HPDE6-E6E7 (cell line): ENCODE data around the gene BARX1.
"Not testable (repeated sequence)": the region's sequence is repeated elsewhere in the genome, so short reads cannot be mapped to it uniquely, and the experiment has no call there.

Experiments
- DNase-seq: peaks from one replicate; pipeline ENCODE4 v3.0.0; 2011; ENCODE audit warnings: missing footprints; ENCODE audit errors: extremely low spot score

The BARX1 gene

DNA sequence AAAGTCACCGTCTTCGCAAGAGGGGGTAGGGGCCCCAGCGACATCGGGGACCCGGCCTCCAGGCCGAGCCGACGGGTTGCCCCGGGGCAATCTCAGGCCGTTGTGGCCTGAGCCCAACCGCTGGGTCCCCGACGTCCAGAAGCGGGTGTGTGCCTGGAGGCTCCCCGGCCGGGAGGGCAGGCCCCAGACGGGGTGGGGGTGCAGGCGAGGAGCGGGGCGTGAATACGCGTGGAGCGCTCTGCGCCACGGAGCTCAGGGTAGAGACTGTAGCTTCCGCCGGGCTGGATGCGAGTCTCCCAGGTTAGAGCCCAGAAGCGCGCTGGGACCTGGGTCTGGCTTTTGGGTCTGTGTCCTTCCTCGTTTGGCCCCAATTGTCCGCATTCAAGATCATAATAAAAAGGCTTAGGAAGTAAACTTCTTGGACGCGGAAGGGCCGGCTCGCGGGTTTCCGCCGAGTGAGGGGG lies 3.5 kb downstream of the BARX1 start:
- no peak for DNase-seq

DNA sequence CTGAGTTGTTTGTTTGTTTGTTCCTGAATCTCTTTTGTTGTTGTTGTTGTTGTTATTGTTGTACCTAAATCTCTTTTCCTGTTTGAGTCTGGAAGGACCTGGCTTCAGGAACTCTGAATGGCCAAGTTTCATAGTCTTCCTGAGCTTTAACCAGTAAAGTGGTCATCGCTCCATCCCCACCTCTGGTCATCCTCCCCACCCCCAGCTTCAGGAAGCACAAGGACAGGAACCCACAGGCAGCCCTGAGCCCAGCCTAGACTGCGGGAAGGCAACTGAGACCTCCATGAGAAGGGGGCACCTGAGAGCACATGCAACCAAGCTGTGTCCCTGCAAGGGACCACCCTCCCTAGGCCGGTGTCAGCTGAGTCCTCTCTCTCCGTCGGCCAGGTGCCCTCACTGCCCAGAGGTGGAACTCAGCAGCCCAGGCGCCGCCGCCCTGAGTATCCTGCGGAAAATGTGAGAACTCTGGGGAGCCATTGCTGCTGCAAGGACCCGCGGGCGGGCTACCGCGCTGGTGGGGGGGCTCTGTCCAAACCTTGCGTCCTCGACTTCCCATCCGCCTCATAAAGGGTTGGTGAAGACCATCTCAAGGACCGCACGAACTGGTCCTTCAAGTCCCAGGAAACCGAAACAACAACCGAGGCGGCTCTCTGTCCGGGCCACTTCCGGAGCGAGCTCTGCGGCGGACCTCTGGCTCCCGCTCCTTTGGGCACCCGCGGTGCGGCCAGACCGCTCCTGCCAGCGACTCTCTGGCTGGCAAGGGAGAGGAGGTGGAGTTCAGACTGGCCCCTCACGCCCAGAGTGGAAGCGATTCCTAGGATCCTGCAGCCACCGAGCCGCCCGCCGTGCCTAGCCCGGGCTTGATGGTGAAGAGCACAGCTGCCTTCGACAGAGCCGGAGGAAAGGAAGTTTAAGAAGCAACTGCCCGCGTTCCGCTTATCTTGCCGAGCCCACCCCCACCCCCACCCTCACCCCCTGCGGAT lies 4.2 kb downstream of the BARX1 start:
- DNase-seq, result no peak

DNA sequence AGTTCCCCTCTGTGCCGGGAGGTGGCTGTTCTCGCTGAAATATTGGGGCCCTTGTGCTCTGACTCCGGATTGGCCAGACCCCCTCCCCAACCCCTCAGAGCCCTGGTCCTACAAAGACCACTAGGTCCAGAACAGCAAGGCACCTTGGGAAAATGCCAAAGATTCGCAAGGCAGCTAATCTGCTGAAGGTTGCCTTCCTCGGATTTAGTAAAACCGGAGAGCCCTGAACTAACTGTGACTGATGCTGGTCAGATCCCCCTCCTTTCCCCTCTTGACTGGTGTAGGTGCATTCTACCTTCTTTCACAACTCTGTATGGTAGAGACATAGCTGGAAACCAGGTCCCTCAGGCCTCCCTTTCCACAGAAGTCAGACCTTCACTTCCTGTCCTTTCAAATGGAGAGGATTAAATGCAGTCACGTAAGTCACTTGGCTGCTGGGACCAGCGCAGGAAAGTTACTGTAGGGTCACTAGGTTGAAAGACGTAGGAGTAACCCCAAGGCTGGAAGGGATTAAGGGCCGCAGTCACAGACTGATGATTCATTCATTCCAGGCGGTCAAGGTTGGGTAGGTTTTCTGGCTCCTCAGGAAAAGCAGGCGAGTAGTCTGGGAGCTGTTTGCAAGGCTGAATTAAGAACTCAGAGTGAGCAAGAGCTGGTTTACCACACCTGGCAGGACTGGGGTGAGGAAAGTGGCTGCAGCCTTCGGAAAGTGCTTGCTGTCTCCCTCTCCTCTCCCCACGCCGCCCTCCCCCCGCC lies 5.3 kb downstream of the BARX1 start:
- no peak for DNase-seq

DNA sequence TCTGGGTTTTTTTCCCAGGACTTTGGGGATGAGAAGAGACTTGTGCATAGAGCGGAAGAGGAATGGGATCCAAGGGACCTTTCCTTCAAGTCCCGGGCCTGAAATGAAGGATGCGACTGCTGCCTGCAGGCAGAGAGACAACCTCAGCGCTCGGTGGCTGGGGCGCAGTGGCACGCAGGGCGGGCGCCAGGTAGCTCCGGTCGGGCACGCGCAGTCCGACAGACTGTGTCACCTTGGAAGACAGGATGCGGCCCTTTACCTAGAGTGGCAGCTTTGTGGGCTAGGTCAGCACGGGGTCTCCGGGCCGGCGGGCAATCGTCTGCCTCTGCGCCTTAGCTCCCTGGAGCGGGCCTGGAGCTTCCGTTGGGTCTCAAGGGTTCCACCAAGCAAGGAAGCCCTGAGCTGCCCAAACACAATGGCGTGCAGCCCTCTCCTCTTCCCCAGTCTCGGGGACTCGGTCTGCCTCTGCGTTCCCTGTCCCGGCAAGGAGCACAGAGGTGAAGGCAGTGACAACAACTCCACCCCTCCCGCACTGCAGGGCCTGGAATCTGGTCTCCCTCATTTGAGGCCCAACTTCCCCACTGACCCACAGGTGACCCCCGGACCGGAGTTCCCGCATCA lies 6.0 kb downstream of the BARX1 start:
- DNase-seq, result no peak

DNA sequence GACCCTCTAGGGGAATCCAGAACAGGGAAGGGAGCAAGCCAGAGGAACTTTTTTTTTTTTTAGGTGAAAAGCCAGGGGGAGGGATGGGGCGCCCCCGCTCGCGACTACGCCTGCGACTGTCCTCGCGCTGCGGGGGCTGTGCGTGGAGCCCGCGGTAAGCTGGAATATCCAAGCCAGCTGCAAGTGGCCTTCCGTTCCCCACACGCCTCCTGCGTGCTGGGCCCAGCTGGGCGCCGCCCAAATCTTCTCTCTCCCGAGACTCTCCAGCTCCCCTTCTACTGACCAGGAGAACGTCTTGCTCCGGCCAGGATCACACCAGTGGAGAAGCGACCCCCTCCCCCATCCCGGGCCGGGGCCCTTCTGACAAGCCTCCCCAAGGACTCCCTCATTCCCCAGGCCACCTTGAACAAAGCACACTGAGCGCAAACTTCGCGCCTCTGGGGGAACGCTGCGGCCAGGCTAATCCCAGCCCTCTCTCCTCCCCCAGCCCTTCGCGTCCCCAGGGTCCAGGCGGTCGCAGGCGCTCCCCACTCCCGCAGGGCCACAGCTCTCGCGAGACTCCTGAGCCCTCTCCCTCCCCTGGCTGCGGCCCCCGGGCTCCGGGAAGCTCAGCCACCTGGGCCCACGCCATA lies 6.6 kb downstream of the BARX1 start:
- no peak for DNase-seq

DNA sequence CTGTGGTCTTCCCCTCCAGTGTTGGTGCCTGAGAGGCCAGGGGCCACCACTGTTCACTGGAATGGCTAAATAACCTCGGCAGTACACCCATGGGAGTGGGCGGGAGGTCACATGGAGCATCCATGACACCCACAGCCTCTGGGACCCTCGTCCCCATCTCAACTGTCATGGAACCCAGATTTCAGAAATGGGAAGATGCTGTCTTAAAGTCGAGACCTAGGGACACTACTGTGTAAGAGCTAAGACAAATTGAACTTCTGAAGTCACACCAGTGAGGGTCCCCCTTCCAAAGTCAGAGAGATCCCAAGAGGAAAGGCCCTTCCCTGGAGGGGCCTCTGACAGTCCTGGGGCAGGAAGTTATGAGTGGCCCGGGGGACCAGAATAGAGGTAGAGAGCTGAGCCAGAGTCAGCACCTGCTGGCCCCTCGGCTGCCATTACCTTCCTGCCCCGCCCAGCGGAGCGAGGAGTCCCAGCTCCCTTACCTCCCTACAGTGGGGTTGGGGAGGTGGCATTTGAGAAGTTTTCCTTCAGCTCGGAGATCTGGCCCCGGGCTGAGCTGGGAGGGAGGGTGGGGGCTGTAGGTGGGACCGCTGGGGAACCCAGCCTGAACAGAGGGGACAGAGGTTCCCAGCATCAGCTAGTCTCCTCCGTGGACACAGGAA lies 7.6 kb downstream of the BARX1 start:
- no peak for DNase-seq

DNA sequence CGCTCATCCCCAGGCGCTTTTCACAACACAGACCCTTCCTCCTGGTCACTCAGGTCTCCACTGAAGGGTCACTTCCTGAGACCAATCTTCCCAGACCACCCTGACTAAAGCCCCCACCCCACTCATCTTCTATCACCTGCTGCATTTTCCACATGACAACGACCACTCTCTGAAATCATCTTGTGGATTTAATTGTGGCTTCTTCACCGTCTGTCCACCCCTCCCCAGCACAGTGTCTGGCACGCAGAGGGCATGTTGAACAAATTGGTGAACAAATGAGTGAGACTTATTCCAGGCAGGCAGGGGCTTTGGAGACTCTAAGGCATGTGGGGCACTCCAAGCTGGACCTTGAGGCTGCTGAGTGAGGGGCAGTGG lies 8.8 kb downstream of the BARX1 start:
- DNase-seq, result no peak

DNA sequence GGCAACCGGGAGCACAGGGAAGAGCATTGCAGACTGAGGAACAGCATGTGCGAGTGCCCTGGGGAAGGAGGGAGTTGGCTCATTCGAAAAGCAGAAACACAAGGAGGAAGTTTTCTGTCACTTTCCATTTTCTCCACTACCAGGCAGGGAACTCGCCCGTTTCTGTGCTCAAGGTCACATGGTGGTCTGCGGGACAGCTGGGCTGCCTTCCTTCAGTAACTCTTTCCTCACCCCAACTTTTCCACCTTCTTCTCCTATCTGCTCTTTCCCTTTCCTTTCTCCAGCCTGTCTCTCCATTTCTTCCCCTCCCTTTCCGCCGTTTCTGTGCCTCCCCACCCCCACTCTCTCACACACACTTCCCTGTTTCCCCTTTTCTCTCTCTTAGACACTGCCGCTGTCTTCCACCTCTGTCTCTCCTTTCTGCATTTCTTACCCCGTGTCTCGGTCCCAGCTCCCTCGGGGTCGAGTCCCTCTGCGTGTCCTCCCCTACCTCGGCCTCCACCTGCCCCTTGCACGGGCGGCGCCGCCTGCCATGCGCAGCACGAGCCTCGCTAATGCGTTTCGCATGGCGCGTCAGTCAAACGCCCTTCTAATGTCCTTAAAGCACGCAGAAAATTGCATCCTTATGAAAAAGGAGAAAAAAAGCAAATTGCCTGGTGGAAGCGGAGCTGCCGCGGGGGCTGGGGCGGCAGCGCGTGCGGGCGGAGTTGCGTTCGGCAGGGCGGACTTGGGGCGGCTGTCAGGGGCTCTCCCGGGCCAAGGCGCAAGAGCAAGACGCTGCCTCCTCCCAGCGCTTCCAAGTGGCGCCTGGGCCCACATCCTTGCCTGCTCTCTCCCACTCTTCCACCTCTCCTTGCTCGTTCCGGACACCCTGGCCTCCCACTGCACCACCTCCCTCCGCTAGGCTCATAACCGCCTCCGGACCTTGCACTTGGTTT lies 9.5 kb downstream of the BARX1 start:
- DNase-seq, result no peak

DNA sequence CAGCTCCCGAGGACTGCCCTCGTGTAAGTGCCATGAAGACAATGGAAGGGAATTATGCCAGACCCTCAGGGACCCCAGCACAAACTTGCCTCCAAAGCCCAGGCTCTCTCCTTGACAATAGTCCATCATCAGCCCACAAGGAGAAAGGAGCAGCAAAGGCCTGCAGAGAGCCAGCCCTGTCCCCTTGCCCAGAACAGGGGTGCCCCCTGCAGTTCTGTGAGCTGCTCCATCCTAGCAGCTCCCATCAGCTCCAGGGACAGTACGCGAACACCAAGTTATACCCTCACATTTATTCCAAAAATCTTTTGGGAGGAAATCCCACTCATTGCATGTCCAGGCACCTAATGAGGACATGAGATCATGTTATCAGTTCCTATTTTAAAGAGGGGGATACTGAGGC lies 11.1 kb downstream of the BARX1 start:
- no peak for DNase-seq

DNA sequence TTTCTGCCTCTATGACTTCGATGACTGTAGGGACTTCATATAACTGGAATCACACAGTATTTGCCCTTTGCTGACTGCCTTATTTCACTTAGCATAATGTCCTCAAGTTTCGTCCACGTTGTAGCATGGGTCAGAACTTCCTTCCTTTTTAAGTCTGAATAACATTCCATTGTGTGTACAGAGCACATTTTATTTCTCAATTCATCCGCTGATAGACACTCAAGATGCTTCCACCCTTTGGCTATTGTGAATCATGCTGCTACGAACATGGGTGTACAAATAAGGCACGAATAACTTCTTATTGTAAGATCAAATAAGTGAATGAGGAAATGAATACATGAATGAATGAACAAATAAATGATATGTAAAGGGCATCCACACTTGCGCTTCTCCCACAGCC lies 13.0 kb downstream of the BARX1 start:
- DNase-seq, result no peak

DNA sequence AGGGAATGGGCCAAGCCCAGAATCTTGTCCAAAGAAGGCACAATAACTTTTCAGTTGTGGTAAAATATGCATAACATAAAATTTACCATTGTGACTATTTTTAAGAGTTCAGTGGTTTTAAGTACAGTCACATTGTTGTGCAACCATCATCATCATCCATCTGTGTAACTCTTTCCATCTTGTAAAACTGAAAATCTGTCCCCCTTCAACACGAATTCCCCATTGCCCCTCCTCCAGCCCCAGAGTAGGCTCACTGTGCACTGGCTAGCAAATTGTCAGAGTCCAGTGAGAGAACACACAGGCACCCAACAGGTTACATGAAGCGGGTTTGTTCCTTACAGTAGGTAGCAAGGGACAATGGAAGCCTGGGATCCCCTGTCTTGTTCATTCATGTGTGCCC lies 13.7 kb downstream of the BARX1 start:
- no peak for DNase-seq

DNA sequence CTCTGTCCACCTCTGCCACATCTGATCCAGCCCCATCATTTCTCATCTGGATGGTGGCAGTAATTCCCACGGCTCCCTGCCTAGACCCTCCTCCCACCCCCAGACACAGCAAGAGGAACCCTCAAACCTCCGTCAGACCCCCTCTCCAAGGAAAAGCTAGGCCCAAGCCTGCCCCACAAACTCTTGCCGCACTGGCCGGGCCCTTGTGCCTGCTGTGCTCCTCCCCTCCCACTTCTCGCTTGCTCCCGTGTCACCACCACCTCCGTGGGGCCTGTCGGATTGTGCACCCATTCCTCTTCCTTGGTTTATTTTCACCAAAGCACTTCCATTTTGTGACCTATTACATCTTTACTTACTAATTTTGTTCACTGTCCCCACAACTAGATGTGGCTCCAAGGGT lies 14.2 kb downstream of the BARX1 start:
- no peak for DNase-seq

DNA sequence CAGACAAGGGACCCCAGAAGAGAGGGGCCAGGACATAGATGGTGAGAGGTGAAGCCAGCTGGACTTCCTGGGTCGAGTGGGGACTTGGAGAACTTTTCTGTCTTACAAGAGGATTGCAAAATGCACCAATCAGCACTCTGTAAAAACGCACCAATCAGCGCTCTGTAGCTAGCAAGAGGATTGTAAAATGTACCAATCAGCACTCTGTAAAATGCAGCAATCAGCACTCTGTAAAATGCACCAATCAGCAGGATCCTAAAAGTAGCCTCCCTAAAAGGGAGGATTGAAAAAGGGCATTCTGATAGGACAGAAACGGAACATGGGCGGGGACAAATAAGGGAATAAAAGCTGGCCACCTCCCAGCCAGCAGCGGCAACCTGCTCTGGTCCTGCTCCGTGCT lies 15.6 kb downstream of the BARX1 start:
- DNase-seq, result not testable (repeated sequence)

DNA sequence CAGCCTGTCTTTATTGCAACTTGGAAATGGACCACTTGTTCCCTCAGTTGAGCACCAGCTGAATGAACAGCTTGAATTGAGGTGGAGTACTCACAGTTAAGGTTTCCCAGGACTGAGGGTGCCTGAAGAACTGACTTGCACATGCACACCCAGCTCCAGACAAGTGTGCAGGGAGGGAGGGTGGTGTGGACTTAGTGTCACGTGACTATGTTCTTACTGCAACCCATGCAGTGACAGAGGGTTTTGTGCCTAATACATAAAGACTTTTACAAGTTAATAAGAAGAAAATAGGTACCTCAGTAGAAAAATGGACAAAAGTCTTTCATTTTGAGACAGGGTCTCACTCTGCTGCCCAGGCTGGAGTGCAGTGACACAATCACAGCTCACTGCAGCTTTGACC lies 18.0 kb downstream of the BARX1 start:
- DNase-seq, result no peak

DNA sequence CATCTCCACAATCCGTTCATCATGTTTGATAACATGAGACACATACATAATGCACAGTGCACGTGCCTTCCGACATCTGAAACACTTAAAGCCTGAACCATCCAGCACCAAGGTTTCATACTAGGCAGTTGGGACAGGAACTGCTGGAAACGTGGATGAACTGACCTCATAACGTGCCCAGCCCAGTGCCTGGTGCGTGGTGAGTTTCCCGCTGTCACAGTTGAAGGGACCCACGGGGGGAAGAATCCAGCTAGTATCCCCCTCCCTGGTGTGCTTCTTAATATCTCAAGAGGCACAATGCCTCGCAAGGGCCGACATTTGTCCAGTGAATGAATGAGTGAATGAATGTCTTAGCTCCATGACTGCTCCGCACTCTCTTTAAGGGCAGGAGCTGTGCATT lies 23.2 kb downstream of the BARX1 start:
- DNase-seq, result no peak

DNA sequence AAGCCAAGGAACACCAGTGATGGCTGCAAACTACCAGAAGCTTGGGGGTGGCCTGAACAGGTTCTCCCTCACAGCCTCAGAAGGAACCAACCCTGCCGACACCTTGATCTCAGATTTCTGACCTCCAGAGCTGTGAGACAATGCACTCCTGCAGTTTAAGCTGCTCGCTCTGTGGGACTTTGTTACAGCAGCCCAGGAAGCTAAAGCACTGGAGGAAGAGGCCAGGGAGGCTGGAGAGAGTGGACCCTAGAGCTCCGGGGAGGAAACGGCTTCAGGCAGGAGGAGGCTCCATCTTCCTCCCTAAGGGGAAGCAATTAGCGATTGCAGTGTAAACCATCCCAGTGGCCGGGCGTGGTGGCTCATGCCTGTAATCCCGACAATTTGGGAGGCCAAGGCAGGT lies 25.1 kb downstream of the BARX1 start:
- no peak for DNase-seq

DNA sequence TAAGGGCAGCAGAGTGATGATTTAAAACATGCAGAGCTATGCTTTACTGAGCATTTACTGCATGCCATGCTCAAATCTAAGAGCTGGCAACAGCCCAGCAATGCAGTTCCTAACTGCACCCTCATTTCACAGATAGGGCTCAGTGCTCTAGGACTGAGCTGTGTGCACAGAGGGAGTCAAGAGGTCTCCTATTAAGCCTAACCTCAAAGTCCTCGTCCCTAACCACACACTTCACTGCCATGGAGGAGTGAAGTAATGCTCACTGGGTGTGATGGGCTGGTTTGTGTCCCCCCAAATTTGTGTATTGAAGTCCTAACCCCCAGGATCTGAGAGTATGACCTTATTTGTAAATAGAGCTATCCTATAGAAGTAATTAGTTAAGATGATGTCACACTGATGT lies 25.9 kb downstream of the BARX1 start:
- DNase-seq, result no peak

DNA sequence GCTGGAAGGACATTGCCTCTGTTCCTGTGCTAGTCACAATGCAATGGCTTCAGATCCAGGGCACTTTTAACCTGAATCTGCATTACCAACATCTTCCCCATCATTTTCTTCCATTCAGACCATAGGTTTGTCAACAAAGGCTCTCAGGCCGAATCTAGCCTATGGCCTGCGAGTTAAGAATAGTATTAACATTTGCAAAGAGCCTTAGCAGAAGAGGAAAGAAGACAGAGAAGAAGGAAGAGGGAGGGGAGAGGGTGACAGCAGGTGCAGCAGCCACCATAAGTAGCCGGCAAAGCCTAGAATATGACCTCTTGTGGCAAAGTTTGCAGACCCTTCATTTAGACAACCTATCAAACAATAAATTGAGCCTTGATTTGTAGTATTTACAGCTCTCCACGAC lies 32.6 kb downstream of the BARX1 start:
- no peak for DNase-seq

DNA sequence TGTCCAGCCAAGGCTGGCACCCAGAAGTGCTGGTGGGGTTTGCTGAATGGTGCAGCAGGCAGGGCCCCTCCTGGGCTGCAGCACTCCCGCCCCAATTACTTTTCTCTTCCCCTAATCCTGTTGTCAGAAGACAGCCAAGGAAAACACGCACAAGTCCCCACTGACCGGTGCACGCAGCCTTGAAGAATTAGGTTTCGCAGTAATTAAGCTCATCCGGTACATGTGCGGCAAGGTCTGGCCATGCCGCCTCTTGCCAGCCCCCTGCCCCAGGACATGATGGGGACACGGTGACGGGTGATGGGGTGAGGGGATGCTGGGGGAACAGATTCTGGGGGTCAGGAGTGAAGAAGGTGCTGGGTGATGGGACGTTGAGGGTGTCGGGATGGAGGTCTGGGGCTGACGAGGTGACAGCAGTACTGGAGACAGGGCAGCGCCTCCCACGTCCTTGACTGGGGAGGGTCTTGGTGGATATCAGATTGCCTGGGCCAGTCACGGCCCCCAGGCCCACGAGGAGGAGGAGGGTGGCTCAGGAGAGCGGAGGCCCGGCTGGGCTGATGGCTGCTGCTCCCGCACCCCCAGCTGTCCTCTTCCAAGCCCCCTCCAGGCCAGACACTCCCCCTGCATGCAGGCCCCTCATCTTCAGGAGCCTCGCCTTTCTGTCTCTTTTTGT lies 34.9 kb downstream of the BARX1 start:
- DNase-seq, result no peak

DNA sequence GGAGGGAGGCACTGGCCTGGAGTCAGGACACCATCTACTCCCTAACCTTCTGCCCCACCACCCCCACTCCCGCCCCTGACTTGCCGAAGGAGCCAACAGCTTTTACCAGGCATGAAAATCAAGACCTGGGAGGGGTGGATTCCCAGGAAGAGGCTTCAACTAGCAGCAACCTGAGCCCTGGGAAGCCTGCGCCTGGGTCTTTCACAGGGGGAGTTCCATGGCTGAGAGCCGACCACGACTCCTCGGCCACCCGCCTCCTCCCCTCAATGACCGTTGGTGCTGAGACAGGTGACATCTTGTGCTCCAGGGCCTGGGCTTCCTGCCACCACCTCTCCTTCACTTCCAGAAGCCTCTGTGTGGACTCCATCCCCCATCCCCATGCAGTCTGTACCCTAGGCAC lies 37.1 kb downstream of the BARX1 start:
- no peak for DNase-seq
